WTC11 (cell line): ENCODE data around the gene FDXR. TPM values are rescaled to one million over a fixed set of nuclear protein-coding genes. Genes with fewer than 3 reads are reported as not detected.

ENCODE experiments used
- ATAC-seq: fragments of 200-7000 bp; cut with Tn5 transposase; 2 replicates; pipeline ENCODE4 v1.10.0; 2021; ENCODE audit warnings: mild to moderate bottlenecking, moderate library complexity
- CTCF ChIA-PET: fragments of 300-600 bp; sonication (Branson Sonifier 250); formaldehyde crosslinking; loops from one replicate; lab custom pipeline; 2021; ENCODE audit warnings: antibody characterized with exemption; lab: Charles Lee
- POLR2A ChIA-PET: fragments of 350-600 bp; sonication (Branson Sonifier 250); formaldehyde crosslinking; loops from one replicate; lab custom pipeline; 2021; ENCODE audit warnings: antibody characterized with exemption; lab: Charles Lee
- DNase-seq: peaks from one replicate; pipeline ENCODE4 v3.0.0; 2021; ENCODE audit warnings: low spot score
- H3K27ac Mint-ChIP-seq: 2 replicates; pipeline ENCODE4 v1.8.0; 2021; ENCODE audit warnings: mixed read lengths
- H3K27me3 Mint-ChIP-seq: 2 replicates; pipeline ENCODE4 v1.8.0; 2021; ENCODE audit warnings: low read depth, mild to moderate bottlenecking, moderate library complexity, mixed read lengths
- H3K36me3 Mint-ChIP-seq: 2 replicates; pipeline ENCODE4 v1.8.0; 2021; ENCODE audit warnings: mixed read lengths
- H3K4me1 Mint-ChIP-seq: 2 replicates; pipeline ENCODE4 v1.8.0; 2022; ENCODE audit warnings: mixed read lengths
- H3K4me3 Mint-ChIP-seq: 2 replicates; pipeline ENCODE4 v1.8.0; 2021; ENCODE audit warnings: mild to moderate bottlenecking, moderate library complexity, mixed read lengths
- H3K9me3 Mint-ChIP-seq: 2 replicates; pipeline ENCODE4 v1.8.0; 2021; ENCODE audit warnings: mixed read lengths
- E2F4 ChIP-seq: sonication (generic); formaldehyde crosslinking; IDR thresholded peaks from 2 replicates; pipeline ENCODE4 v1.8.1; 2022; ENCODE audit warnings: low read depth, mild to moderate bottlenecking, moderate library complexity, missing genetic modification reagents, borderline replicate concordance
- E2F5 ChIP-seq: sonication (generic); formaldehyde crosslinking; IDR thresholded peaks from 2 replicates; pipeline ENCODE4 v1.8.1; 2022; ENCODE audit warnings: mild to moderate bottlenecking, moderate library complexity, missing genetic modification reagents
- FOXK1 ChIP-seq: sonication (generic); formaldehyde crosslinking; IDR thresholded peaks from 2 replicates; pipeline ENCODE4 v1.8.0; 2022; ENCODE audit warnings: mild to moderate bottlenecking, moderate library complexity, missing genetic modification reagents
- NFYB ChIP-seq: sonication (generic); formaldehyde crosslinking; conservative IDR thresholded peaks from 2 replicates; pipeline ENCODE4 v1.8.0; 2022; ENCODE audit warnings: low read depth, missing genetic modification reagents
- SP1 ChIP-seq: sonication (generic); formaldehyde crosslinking; conservative IDR thresholded peaks from 2 replicates; pipeline ENCODE4 v1.8.1; 2022; ENCODE audit warnings: missing genetic modification reagents
- TCF7 ChIP-seq: sonication (generic); formaldehyde crosslinking; IDR thresholded peaks from 2 replicates; pipeline ENCODE4 v1.8.0; 2022; ENCODE audit warnings: mild to moderate bottlenecking, low read depth, missing genetic modification reagents, moderate library complexity
- TEAD4 ChIP-seq: sonication (generic); formaldehyde crosslinking; IDR thresholded peaks from 2 replicates; pipeline ENCODE4 v1.8.0; 2022; ENCODE audit warnings: mild to moderate bottlenecking, missing genetic modification reagents
- ZNF263 ChIP-seq: sonication (generic); formaldehyde crosslinking; IDR thresholded peaks from 2 replicates; pipeline ENCODE4 v1.8.1; 2022; ENCODE audit warnings: low read depth, mild to moderate bottlenecking, moderate library complexity, missing genetic modification reagents
- ZNF425 ChIP-seq: fragments of 250-450 bp; sonication (Bioruptor Pico); conservative IDR thresholded peaks from 2 replicates; pipeline ENCODE4 v1.9.0; 2021; ENCODE audit warnings: mild to moderate bottlenecking
- ZNF512 ChIP-seq: sonication (generic); formaldehyde crosslinking; IDR thresholded peaks from 2 replicates; pipeline ENCODE4 v1.8.1; 2022; ENCODE audit warnings: missing genetic modification reagents, borderline replicate concordance
- ZSCAN18 ChIP-seq: fragments of 250-450 bp; sonication (Bioruptor Pico); IDR thresholded peaks from 2 replicates; pipeline ENCODE4 v2.1.2; 2022; ENCODE audit warnings: mild to moderate bottlenecking, moderate library complexity
- total RNA-seq: library from RNA; stranded (reverse); gene quantifications from 3 replicates; pipeline ENCODE4 v1.2.3, GENCODE V29; 2021
- TF ChIP-seq, protein P1 (sequence below): sonication (generic); formaldehyde crosslinking; IDR thresholded peaks from 2 replicates; pipeline ENCODE4 v1.8.0; 2022; ENCODE audit warnings: mild to moderate bottlenecking, missing genetic modification reagents
- TF ChIP-seq, protein P2 (sequence below): sonication (generic); formaldehyde crosslinking; IDR thresholded peaks from 2 replicates; pipeline ENCODE4 v1.8.1; 2022; ENCODE audit warnings: mild to moderate bottlenecking, missing genetic modification reagents, moderate library complexity, borderline replicate concordance
- TF ChIP-seq, protein P3 (sequence below): sonication (generic); formaldehyde crosslinking; conservative IDR thresholded peaks from 2 replicates; pipeline ENCODE4 v1.8.1; 2022; ENCODE audit warnings: mild to moderate bottlenecking, missing genetic modification reagents
- TF ChIP-seq, protein P4 (sequence below): sonication (generic); formaldehyde crosslinking; IDR thresholded peaks from 2 replicates; pipeline ENCODE4 v1.8.0; 2023; ENCODE audit warnings: missing genetic modification reagents
- TF ChIP-seq, protein P5 (sequence below): fragments of 250-450 bp; sonication (Bioruptor Pico); IDR thresholded peaks from 2 replicates; pipeline ENCODE4 v1.9.0; 2021; ENCODE audit warnings: mild to moderate bottlenecking

FDXR gene
- total RNA-seq, 1 experiment from 2014 or later, result 52.8 TPM

DNA sequence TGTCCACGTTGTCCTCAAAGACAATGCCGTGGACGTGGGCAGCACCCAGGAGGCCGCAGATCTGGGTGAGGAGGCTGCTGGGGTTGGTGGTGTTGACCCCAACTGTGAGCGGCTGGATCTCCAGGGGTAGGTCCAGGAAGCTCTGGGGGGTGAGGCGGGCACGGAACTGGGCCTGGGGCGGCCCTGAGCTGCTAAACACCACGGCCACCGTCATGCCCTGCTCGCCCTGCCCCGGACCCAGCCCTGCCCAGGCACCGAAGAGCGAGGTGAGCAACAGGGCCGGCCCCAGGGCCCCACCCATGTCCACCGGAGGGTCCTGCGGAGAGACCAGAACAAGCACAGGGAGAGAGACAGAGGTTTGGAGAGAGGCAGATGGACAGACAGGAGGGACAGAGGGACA, 18.0 kb downstream of the FDXR start (continued):
- TF ChIP-seq ZNF425 (CRISPR knock-in tag) (no peak), E2F4 (CRISPR knock-in tag) (no peak), ZNF512 (CRISPR knock-in tag) (no peak), FOXK1 (no peak)
- TF ChIP-seq, protein P1, sequence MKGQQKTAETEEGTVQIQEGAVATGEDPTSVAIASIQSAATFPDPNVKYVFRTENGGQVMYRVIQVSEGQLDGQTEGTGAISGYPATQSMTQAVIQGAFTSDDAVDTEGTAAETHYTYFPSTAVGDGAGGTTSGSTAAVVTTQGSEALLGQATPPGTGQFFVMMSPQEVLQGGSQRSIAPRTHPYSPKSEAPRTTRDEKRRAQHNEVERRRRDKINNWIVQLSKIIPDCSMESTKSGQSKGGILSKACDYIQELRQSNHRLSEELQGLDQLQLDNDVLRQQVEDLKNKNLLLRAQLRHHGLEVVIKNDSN (CRISPR knock-in tag), result no peak

- TF ChIP-seq NFYB (CRISPR knock-in tag), result no peak
- TF ChIP-seq E2F5 (CRISPR knock-in tag), result no peak
- TF ChIP-seq ZSCAN18 (CRISPR knock-in tag), result no peak
- TF ChIP-seq, protein P2, sequence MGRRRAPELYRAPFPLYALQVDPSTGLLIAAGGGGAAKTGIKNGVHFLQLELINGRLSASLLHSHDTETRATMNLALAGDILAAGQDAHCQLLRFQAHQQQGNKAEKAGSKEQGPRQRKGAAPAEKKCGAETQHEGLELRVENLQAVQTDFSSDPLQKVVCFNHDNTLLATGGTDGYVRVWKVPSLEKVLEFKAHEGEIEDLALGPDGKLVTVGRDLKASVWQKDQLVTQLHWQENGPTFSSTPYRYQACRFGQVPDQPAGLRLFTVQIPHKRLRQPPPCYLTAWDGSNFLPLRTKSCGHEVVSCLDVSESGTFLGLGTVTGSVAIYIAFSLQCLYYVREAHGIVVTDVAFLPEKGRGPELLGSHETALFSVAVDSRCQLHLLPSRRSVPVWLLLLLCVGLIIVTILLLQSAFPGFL (CRISPR knock-in tag), result no peak
- TF ChIP-seq, protein P3, sequence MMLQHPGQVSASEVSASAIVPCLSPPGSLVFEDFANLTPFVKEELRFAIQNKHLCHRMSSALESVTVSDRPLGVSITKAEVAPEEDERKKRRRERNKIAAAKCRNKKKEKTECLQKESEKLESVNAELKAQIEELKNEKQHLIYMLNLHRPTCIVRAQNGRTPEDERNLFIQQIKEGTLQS (CRISPR knock-in tag), result no peak
- TF ChIP-seq, protein P4, sequence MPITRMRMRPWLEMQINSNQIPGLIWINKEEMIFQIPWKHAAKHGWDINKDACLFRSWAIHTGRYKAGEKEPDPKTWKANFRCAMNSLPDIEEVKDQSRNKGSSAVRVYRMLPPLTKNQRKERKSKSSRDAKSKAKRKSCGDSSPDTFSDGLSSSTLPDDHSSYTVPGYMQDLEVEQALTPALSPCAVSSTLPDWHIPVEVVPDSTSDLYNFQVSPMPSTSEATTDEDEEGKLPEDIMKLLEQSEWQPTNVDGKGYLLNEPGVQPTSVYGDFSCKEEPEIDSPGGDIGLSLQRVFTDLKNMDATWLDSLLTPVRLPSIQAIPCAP, result no peak
- TF ChIP-seq TCF7 (CRISPR knock-in tag), result no peak
- TF ChIP-seq, protein P5, sequence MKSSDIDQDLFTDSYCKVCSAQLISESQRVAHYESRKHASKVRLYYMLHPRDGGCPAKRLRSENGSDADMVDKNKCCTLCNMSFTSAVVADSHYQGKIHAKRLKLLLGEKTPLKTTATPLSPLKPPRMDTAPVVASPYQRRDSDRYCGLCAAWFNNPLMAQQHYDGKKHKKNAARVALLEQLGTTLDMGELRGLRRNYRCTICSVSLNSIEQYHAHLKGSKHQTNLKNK (CRISPR knock-in tag), result no peak
- TF ChIP-seq TEAD4 (CRISPR knock-in tag), result no peak
- no peak for TF ChIP-seq ZNF263
- TF ChIP-seq SP1 (CRISPR knock-in tag), result no peak
- ChIA-PET CTCF (interaction anchor here (2.2 to 12.3 kb wide), 3 partner anchors 8 to 19 kb away, joined by 12 to 347 read pairs (median 76); partner anchors contain the start of genes FDXR and GRIN2C), POLR2A (no interaction called here)
- H3K9me3 Mint-ChIP-seq, result no peaks in the 10 kb centered on the region
- H3K36me3 Mint-ChIP-seq, result no peaks in the 10 kb centered on the region
- H3K4me3 Mint-ChIP-seq, result peak overlapping the region; percentile 79
- H3K4me1 Mint-ChIP-seq, result peaks cover 9% of the 10 kb centered on the region
- peaks cover 94% of the 10 kb centered on the region for H3K27me3 Mint-ChIP-seq
- ATAC-seq, result no peak
- H3K27ac Mint-ChIP-seq, result no peak overlapping the region
- DNase-seq, result no peak
These were observed 19.1 kb downstream of the FDXR start for GRCh38 chr17:74853669-74854068.
